GM19467 (cell line): ENCODE measurements around the gene AEN.
"Not testable (repeated sequence)": the region's sequence is repeated elsewhere in the genome, so short reads cannot be mapped to it uniquely, and the experiment has no call there.

Source experiments
- ATAC-seq: cut with Tn5 transposase; IDR thresholded peaks from one replicate; pipeline ENCODE4 v1.9.1; 2021; ENCODE audit warnings: mild to moderate bottlenecking, moderate library complexity; ENCODE audit not compliant: unreplicated experiment

Gene AEN

DNA sequence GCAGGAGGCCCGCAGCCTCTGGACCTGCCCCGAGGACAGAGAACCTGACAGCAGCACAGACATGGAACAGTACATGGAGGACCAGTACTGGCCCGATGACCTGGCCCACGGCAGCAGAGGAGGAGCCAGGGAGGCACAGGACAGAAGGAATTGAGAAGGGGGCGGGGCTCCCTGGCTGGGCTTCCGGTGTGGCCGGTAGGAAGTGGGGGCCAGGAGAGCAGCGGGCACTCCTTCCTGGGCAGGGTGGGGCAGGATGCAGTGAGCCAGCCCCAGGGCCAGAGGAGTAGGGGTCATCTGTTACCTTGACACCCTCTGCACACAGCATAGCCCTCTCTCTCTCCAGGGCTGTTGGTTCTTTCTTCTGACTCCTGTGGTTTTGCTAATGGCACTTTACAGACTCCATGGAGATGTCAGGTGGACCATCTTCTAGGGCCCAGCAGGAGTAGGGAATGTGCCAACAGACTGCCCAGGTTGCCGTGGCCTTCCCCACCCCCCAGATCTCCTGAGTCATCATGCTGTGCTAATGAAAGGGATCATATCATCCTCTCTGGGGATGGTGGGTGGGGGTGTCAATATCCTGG lies 9.1 kb downstream of the AEN start:
- no peak for ATAC-seq

DNA sequence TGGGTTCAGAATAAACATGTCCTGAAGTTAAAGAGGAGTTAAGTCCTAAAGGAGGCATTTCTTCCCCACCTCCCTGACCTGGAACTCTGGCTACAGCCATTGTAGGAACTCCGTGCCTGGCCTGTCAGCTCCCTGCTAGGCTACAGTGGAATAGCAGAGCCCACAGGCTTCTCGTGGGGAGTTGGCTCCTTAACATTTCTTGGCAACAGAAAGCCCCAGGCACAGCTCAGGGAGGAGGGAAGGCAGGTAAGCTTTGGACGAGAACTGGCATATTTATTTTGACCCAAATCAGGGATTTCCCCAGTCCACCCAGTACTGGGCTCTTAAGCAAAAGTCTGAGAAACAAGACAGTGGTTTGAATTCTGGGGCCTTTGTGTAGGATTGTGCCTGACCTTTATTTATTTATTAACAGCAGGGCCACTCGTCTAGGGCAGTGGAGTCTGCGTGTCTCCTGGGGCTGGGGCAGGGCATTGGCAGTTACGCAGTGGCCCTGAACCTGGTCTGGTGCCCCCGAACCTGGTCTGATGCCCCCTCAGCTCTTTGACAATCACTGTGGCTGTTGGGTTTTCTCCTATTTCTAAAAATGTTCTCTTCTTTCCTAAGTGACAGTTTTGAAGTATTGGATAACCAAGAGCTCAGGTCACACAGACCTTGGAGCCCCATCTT lies 9.8 kb downstream of the AEN start:
- ATAC-seq: no peak

DNA sequence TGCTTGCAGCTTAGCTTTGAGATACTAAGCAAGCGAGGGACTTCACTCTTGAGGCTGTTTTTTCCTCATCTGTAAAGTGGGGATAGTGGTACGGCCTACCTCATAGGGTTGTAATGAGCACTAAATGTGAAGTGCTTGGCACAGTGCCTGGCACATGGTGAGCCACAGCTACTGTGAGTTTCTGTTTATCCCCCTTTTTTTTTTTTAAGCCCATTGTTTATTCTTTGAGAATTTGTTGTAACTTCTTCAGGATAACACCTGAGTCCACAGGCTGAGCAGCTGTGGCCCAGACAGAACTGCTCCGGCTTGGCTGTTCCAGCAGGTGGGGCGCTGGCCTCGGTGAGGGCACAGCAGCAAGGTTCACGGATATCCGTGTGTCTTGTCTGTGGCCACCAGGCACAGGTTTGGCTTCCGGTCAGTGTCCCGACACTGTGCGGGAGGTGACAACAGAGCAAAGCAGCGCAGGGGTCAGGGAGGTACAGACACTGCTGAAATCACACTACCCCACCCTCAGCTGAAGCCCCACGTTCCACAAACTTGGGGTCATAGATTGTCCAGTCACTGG lies 10.4 kb downstream of the AEN start:
- no peak for ATAC-seq

DNA sequence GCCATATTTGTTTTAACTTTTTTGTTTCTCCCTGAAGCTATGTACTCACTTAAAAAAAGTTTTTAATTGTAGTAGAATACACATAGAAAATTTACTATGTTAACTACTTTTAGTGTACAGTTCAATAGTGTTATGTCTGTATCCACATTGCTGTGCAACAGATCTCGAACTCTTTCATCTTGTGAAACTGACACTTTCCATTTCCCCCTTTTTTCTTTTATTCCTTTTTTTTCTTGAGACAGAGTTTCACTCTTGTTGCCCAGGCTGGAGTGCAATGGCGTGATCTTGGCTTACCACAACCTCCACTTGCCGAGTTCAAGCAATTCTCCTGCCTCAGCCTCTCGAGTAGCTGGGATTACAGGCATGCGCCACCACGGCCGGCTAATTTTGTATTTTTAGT lies 11.7 kb downstream of the AEN start:
- not testable (repeated sequence) for ATAC-seq

- no peak for ATAC-seq
Observed at GRCh38 chr15:88634449-88634848, 13.3 kb downstream of the AEN start.

- ATAC-seq: peak; percentile 29
Observed at GRCh38 chr15:88635318-88635717, 14.2 kb downstream of the AEN start.

DNA sequence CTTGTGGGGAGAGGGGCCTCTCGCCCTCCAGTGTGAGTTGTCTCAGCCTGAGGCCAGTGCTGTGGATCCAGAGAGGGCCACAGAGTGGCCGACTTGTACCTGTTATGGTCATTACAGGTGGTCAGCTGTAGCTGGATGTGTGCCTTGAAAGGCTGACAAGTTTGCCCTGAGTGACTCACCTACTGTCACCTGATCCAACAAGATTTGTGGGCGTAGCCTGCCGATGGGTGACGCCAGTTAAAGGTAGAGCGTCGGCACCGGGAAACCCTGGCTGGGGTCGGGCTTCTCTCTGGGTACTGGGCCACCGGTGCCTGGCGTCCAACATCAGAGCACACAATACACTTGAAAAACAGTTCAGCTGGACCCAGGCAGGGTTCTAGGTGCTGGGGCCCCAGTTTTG lies 14.9 kb downstream of the AEN start:
- ATAC-seq: no peak

DNA sequence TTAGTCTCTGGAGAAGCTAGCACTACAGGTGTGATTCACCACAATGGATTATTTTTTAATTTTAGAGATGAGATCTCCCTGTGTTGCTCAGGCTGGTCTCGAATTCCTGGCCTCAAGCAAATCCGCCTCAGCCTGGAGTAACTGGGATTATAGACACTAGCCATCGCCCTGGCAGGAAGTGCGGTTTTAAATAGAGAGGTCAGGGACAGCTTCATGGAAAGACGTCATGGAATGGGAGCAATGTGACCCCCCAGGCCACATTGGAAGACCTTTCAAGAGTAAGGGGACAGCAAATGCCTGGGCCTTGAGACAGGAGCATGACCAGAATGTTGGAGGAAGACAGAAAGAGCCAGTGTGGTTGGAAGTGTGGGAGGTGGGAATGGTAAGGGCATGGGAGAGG lies 15.5 kb downstream of the AEN start:
- no peak for ATAC-seq

- ATAC-seq: no peak
Observed at GRCh38 chr15:88637436-88637835, 16.3 kb downstream of the AEN start.

- no peak for ATAC-seq
Observed at GRCh38 chr15:88637841-88638625, 16.9 kb downstream of the AEN start.

DNA sequence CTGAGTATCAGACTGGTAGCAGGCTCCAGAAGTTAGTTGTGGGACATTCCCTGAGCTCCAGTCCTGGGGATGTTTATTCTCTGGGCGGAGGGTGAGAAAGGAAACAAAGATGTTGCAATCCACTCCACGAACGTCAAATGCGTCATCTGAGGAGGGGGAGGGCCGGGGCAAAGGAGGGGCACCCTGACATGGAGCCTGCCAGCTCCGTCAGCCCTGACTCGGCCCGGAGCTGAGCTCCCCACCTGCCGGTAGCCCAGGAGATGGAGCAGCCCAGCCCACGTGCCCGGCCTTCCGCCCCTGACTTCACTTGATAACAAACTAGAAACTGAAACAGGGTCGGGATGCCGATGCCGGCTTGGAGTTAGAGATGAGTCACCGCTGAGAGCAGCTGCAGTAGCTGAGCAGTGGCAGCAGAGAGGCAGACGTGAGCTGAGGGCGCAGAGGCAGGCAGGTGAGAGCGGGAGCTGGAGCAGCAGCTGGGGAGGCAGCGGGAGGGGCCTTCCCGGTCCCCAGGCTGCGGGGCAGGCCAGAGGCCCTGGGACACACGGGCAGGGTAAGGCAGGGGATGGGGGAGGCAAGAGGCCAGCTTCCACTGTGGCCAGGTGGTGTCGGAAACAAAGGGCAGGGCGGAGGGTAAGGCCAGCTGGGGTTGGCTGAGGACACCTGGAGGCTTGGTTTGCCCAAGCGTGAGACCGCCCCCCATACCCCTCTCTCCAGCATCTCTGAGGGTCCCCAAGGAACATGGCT lies 17.7 kb downstream of the AEN start, which contains the start of gene ISG20:
Gene ISG20 (plus strand): TSS at position 391 of the 747 bp plus-strand sequence. CDS start 351 bp downstream, at position 742.
- ATAC-seq: peak; percentile 65

- no peak for ATAC-seq
Observed at GRCh38 chr15:88641959-88642452, 20.9 kb downstream of the AEN start.

DNA sequence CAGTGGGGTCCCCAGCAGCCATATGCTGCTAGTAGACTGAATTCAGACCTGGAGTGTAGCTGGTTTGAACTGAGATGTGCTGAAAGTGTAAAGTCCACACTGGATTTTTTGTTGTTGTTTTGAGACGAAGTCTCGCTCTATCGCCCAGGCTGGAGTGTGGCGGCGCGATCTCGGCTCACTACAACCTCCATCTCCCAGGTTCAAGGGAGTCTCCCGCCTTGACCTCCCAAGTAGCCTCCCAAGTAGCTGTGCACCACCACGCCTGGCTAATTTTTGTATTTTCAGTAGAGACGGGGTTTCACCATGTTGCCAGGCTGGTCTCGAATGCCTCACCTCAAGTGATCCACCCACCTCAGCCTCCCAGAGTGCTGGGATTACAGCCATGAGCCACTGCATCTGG lies 21.4 kb downstream of the AEN start:
- ATAC-seq: not testable (repeated sequence)

DNA sequence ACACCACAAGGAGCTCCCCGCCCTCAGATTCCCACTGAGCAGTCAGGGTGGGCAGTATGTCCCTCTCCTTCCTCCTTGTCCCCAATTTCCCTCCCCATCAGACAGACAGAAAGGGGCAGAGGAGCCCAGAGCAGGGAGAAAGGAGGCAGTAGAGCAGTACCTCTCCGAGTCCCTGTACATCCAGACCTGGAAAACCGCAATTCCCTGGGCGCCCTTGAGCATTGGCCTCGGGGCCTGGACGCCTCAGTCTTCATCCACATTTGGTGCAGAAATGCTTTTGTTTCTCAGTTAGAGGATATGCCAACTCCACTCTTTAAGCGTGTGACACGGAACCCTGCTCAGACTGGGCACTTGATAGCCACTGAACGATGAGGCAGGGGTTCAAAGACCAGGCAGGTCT lies 23.6 kb downstream of the AEN start:
- ATAC-seq: no peak

- ATAC-seq: no peak
Observed at GRCh38 chr15:88645171-88646087, 24.3 kb downstream of the AEN start.

- ATAC-seq: no peak
Observed at GRCh38 chr15:88646088-88646405, 24.9 kb downstream of the AEN start.

GRCh38 chr15:88646951-88647350 lies 25.8 kb downstream of the AEN start:
- ATAC-seq: no peak

DNA sequence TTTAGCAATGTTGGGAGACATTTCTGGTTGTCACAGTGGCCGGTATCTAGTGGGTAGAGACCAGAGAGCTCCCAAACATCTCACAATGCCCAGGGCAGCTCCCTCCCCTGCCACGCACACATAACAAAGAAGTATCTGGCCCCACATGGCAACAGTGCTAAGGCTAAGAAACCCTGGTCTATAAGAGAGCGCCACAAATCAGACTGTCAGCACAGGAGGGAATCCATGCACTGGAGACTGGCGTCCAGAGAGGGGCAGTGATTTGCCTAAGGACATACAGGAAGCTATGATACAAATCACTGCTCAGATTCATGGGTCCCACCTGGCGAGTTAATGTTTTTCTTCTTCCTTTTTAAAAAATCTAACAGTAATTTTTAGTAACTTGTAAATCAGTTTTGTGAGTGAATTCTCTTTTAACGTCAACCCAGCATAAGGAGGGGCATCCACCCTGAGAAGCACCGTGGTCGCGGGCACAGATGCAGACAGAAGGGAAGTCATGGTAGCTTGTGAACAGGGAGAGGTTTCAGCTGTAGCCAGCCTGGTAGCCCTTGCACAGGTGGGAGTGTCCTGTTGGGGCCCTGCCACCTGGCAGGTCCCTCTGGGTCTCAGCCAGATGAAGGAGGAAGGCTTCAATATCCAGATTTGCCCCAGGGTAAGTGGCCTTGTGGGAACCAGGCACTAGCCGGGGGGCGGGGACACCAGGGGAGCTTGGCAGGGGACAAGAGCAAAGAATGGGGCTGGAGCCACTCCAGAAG lies 26.4 kb downstream of the AEN start:
- ATAC-seq: no peak
